HepG2 (cell line): Measurements from ENCODE around the gene TANGO2. TPM values are rescaled to one million over a fixed set of nuclear protein-coding genes. Genes with fewer than 3 reads are reported as not detected.

ENCODE experiments used
- ASH2L ChIP-seq: fragments of 300-600, 200-600 bp; sonication (generic); IDR thresholded peaks from 2 replicates; pipeline ENCODE4 v1.7.0; 2017; ENCODE audit warnings: low read depth, mild to moderate bottlenecking, moderate library complexity, mixed read lengths, low read length; ENCODE audit not compliant: insufficient read length
- BHLHE40 ChIP-seq: IDR thresholded peaks from 2 replicates; pipeline ENCODE4 v1.6.1; 2011; ENCODE audit warnings: low read length, improper control_type of control experiment
- BRCA1 ChIP-seq: sonication (generic); formaldehyde crosslinking; IDR thresholded peaks from 2 replicates; pipeline ENCODE4 v1.4.0; 2020; ENCODE audit warnings: missing genetic modification reagents
- CHD2 ChIP-seq: IDR thresholded peaks from 2 replicates; pipeline ENCODE4 v1.6.1; 2011; ENCODE audit warnings: low read depth, low read length, improper control_type of control experiment
- CTCF ChIP-seq: sonication (generic); formaldehyde crosslinking; IDR thresholded peaks from 2 replicates; pipeline ENCODE4 v1.5.0; 2020; ENCODE audit warnings: mild to moderate bottlenecking, missing genetic modification reagents, moderate library complexity
- DMAP1 ChIP-seq: IDR thresholded peaks from 2 replicates; pipeline ENCODE4 v1.6.1; 2016
- GATA4 ChIP-seq: sonication (generic); IDR thresholded peaks from 2 replicates; pipeline ENCODE4 v1.6.1; 2016; ENCODE audit warnings: antibody characterized with exemption, low read depth, borderline replicate concordance
- GTF2F1 ChIP-seq: fragments of 150-350 bp; IDR thresholded peaks from 2 replicates; pipeline ENCODE4 v1.6.1; 2014; ENCODE audit warnings: low read length
- HNRNPUL1 ChIP-seq: fragments of 200-400 bp; formaldehyde crosslinking; IDR thresholded peaks from 2 replicates; pipeline ENCODE4 v1.6.1; 2017; ENCODE audit warnings: low read depth, mild to moderate bottlenecking, low read length, moderate library complexity
- LBX2 ChIP-seq: sonication (generic); formaldehyde crosslinking; IDR thresholded peaks from 2 replicates; pipeline ENCODE4 v1.5.0; 2020; ENCODE audit warnings: missing genetic modification reagents, mild to moderate bottlenecking, borderline replicate concordance
- MAX ChIP-seq: IDR thresholded peaks from 2 replicates; pipeline ENCODE4 v1.6.1; 2012; ENCODE audit warnings: inconsistent platforms
- MXD4 ChIP-seq: IDR thresholded peaks from 2 replicates; pipeline ENCODE4 v1.6.1; 2016; ENCODE audit warnings: mild to moderate bottlenecking, missing biosample characterization, missing genetic modification reagents
- MYPOP ChIP-seq: sonication (generic); formaldehyde crosslinking; IDR thresholded peaks from 2 replicates; pipeline ENCODE4 v1.8.1; 2023; ENCODE audit warnings: mild to moderate bottlenecking, moderate library complexity, missing genetic modification reagents
- PLSCR1 ChIP-seq: sonication (generic); formaldehyde crosslinking; IDR thresholded peaks from 2 replicates; pipeline ENCODE4 v1.5.0; 2020; ENCODE audit warnings: missing genetic modification reagents, mild to moderate bottlenecking, borderline replicate concordance
- POLR2A ChIP-seq, 2 experiments: IDR thresholded peaks; 2 replicates each; pipeline ENCODE4 v1.6.1; 2011; ENCODE audit warnings: low read depth in 2 of 2, low read length in 2 of 2, mild to moderate bottlenecking in 1 of 2, moderate library complexity in 1 of 2; ENCODE audit not compliant: insufficient read depth in 1 of 2
- ZMAT3 ChIP-seq: sonication (generic); formaldehyde crosslinking; conservative IDR thresholded peaks from 2 replicates; pipeline ENCODE4 v1.7.0; 2021; ENCODE audit warnings: missing genetic modification reagents
- ZNF275 ChIP-seq: sonication (generic); formaldehyde crosslinking; IDR thresholded peaks from 2 replicates; pipeline ENCODE4 v1.8.0; 2022; ENCODE audit warnings: missing genetic modification reagents, mild to moderate bottlenecking, inconsistent platforms, borderline replicate concordance
- ZNF34 ChIP-seq: sonication (generic); formaldehyde crosslinking; IDR thresholded peaks from 2 replicates; pipeline ENCODE4 v1.4.0; 2020; ENCODE audit warnings: mild to moderate bottlenecking, missing genetic modification reagents, borderline replicate concordance
- ZNF543 ChIP-seq: sonication (generic); formaldehyde crosslinking; IDR thresholded peaks from 2 replicates; pipeline ENCODE4 v1.4.0; 2020; ENCODE audit warnings: mild to moderate bottlenecking, missing genetic modification reagents
- ZNF576 ChIP-seq: sonication (generic); formaldehyde crosslinking; IDR thresholded peaks from 2 replicates; pipeline ENCODE4 v1.4.0; 2020; ENCODE audit warnings: mild to moderate bottlenecking, missing genetic modification reagents
- ZNF639 ChIP-seq: conservative IDR thresholded peaks from 2 replicates; pipeline ENCODE4 v1.6.1; 2018; ENCODE audit warnings: missing genetic modification reagents
- ZNF749 ChIP-seq: sonication (generic); formaldehyde crosslinking; IDR thresholded peaks from 2 replicates; pipeline ENCODE4 v1.8.0; 2022; ENCODE audit warnings: mild to moderate bottlenecking, missing genetic modification reagents, moderate library complexity, borderline replicate concordance
- polyA plus RNA-seq, 8 experiments: library from polyadenylated mRNA; depleted of rRNA in 3 of 8; stranded (reverse) in 7 of 8; unstranded in 1 of 8; fragments of >200 nt; fragmentation: Illumina TruSeq in 4 of 8; extraction: Trizol in 4 of 8; gene quantifications; 2 replicates each; pipeline versions ENCODE4 v1.2.1 to v1.2.3, GENCODE V29; 2011 to 2016; ENCODE audit warnings: low read depth in 4 of 8, missing spikeins in 1 of 8, mixed read lengths in 1 of 8; ENCODE audit not compliant: insufficient read depth in 1 of 8
- total RNA-seq, 5 experiments: library from RNA; depleted of rRNA; stranded (reverse); fragments of >200 nt; fragmentation: Illumina TruSeq; extraction: Trizol; gene quantifications; 2 replicates each; pipeline ENCODE4 v1.2.3, GENCODE V29; 2016; ENCODE audit warnings: low read depth in 1 of 5

TANGO2 gene
- total and polyA plus RNA-seq, 2 of the 13 experiments (the other 11 are each of a cell fraction or from before 2014, with no cell fraction given): 12.9 to 14.8 TPM

GRCh38 chr22:20079745-20080444, 59.0 kb downstream of the TANGO2 start, which contains the start of gene DGCR8 (continued):
- no peak for TF ChIP-seq ASH2L
- peak; percentile 93 for TF ChIP-seq DMAP1 (CRISPR knock-in tag)
- TF ChIP-seq ZNF275 (CRISPR knock-in tag): no peak
- TF ChIP-seq MXD4: 0 out of 2 replicates have a peak, but pooled peaks have one; percentile 41
- peak; percentile 90 to 95 for TF ChIP-seq POLR2A (IDR thresholded peaks at IDR 0.05; ENCODE audit: insufficient read depth in 1 of 2, low read depth in 2 of 2, low read length in 2 of 2)
- TF ChIP-seq ZNF749: peak; percentile 92
- peak; percentile 76 for TF ChIP-seq CHD2
- peak; percentile 71; the same call in 1 of the 2 replicates for TF ChIP-seq MYPOP (CRISPR knock-in tag)
- TF ChIP-seq GTF2F1: no peak
- TF ChIP-seq ZNF34 (CRISPR knock-in tag): peak; percentile 61; the same call in 1 of the 2 replicates
- peak; percentile 100 for TF ChIP-seq ZNF639 (CRISPR knock-in tag)
- TF ChIP-seq ZNF576 (CRISPR knock-in tag): no peak
- peak; percentile 29; the same call in 1 of the 2 replicates for TF ChIP-seq ZNF543 (CRISPR knock-in tag)
- no peak for TF ChIP-seq GATA4
- no peak for TF ChIP-seq BRCA1 (CRISPR knock-in tag)
- peak; percentile 89 for TF ChIP-seq ZMAT3 (CRISPR knock-in tag)
- no peak; the same call in 1 of the 2 replicates for TF ChIP-seq LBX2 (CRISPR knock-in tag)
- TF ChIP-seq PLSCR1 (CRISPR knock-in tag): no peak
- TF ChIP-seq MAX: peak; percentile 97
- no peak; the same call in 1 of the 2 replicates for TF ChIP-seq CTCF (CRISPR knock-in tag)
- no peak; the same call in 1 of the 2 replicates for TF ChIP-seq HNRNPUL1
- no peak for TF ChIP-seq BHLHE40
